Kidney epithelial cell (primary cell): Measurements from ENCODE around the gene RIC3. TPM values are rescaled to one million over a fixed set of nuclear protein-coding genes. Genes with fewer than 3 reads are reported as not detected.

Experiments used
- DNase-seq: peaks from one replicate; pipeline ENCODE4 v3.0.0-alpha.2; 2010; ENCODE audit warnings: low read depth
- H3K27me3 ChIP-seq: 2 replicates; pipeline ENCODE4 v1.6.0; 2011; ENCODE audit warnings: low read length; ENCODE audit not compliant: control insufficient read depth, insufficient read depth
- H3K36me3 ChIP-seq: 2 replicates; pipeline ENCODE4 v1.5.1; 2011; ENCODE audit warnings: low read length; ENCODE audit not compliant: control insufficient read depth, insufficient read depth
- H3K4me3 ChIP-seq: 2 replicates; pipeline ENCODE4 v1.5.1; 2011; ENCODE audit warnings: low read depth, mild to moderate bottlenecking, control low read depth, low read length
- total RNA-seq: library from RNA; depleted of rRNA; stranded (reverse); fragments of >200 nt; gene quantifications from 2 replicates; pipeline ENCODE4 v1.2.3, GENCODE V29; 2015
- TF ChIP-seq, protein P1 (sequence below): IDR thresholded peaks from 2 replicates; pipeline ENCODE4 v1.5.1; 2011; ENCODE audit warnings: mild to moderate bottlenecking, moderate library complexity, low read length, control low read depth, inconsistent platforms; ENCODE audit not compliant: insufficient read depth, poor library complexity, severe bottlenecking

RIC3 gene
- total RNA-seq, 1 donor from 2014 or later = 19.5 TPM

DNA sequence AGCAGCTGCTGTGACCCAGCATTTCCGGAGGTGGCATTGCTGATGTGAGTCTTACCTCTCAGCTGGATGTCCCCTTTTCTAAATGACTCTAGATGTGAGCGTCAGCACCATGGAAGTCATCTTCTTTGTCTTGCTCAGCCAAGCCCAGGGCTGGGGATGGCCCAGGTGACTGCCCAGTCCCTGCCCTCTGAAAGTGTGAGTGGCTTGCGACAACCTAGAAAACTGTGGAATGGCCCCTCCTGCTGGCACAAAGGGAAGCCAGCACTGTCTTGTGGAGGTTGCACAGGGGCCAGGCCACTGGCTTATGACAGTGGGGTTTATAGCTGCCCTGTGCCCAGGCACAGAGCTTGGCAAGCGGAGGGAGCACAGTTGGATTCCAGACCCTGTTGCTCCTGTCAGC lies 81.6 kb downstream of the RIC3 start:
- TF ChIP-seq, protein P1, sequence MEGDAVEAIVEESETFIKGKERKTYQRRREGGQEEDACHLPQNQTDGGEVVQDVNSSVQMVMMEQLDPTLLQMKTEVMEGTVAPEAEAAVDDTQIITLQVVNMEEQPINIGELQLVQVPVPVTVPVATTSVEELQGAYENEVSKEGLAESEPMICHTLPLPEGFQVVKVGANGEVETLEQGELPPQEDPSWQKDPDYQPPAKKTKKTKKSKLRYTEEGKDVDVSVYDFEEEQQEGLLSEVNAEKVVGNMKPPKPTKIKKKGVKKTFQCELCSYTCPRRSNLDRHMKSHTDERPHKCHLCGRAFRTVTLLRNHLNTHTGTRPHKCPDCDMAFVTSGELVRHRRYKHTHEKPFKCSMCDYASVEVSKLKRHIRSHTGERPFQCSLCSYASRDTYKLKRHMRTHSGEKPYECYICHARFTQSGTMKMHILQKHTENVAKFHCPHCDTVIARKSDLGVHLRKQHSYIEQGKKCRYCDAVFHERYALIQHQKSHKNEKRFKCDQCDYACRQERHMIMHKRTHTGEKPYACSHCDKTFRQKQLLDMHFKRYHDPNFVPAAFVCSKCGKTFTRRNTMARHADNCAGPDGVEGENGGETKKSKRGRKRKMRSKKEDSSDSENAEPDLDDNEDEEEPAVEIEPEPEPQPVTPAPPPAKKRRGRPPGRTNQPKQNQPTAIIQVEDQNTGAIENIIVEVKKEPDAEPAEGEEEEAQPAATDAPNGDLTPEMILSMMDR = peak; percentile 24
- no peak for DNase-seq
- Histone ChIP-seq H3K36me3 (no peaks in the 10 kb centered on the region), H3K4me3 (no peak overlapping the region), H3K27me3 (peaks cover 17% of the 10 kb centered on the region)

DNA sequence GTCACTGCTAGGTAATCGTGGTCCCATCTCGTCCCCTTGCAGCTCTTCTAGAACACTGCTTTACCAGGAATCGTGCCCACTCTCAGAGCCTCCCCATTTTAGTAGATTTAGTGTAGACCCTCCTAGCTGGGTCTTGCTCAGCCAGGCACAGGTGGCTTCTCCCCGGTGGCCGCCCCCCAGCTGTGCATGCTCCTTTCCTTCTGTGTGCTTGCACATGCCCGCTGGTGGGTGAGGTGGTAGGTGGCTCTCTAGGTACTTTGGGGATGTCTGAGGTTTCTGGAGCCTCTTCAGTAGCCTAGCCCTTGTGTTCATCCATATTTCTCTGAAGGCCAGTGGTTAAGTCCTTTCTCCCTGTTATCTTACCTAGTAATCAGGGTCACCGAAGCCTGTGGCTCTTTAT lies 82.3 kb downstream of the RIC3 start:
- no peak overlapping the region for H3K4me3 ChIP-seq
- H3K27me3 ChIP-seq = peaks cover 23% of the 10 kb centered on the region
- TF ChIP-seq, protein P1 = no peak
- no peaks in the 10 kb centered on the region for H3K36me3 ChIP-seq
- DNase-seq = no peak

DNA sequence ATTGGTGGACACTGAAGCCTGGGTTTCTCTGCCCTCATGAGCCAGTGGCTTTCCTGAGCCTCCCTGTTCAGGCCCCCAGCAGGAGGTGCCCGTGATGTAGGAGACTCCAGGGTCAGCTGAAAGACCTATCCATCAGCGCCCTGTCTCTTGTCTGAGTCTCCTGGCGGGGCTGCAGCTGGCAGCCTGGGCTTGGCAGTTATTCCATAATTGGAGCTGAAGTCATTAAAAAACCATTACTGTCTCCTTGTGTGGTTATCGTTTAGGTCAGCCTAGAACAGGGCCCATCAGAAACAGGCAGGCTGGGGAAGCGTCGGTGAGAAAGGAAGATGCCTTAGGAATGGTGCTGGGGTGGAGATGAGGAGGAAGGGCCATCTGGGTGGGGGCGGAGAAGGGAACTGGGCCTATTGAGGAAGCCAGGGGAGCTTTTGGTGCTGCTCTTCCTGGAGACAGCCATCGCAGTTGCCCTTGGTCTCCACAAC lies 82.8 kb downstream of the RIC3 start:
- Histone ChIP-seq H3K27me3 (peaks cover 25% of the 10 kb centered on the region), H3K4me3 (no peak overlapping the region), H3K36me3 (no peaks in the 10 kb centered on the region)
- TF ChIP-seq, protein P1 = no peak
- no peak for DNase-seq

DNA sequence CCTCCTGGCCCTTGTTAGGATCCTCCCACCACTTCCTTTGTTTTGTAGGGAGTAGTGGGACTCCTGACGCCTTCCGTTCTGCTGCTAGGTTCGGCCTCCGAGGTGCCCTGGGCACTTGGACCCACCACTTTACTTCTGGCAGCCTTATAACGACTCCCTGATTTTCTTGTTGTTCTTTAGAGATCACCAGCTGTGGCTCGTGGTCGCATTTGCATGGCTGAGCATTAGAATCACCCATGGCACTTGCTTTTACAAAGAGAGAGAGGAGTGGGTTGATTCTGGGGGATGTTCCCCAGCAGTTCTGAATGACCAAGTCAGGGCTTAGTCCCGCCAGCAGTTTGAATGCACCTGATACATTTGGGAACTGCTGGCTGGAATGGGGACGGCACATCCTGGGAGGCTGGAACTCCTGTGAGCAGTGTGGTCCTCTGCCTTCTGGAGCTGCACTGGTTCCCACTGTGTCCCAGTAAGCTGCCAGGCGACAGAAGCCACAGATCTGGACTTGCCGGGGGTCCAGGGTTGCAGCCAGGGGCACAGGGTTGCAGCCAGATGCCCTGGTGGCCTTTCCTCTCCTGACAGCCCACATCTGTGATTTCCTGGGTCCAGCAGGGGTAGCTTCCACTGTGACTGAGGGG lies 83.7 kb downstream of the RIC3 start:
- no peak for DNase-seq
- Histone ChIP-seq H3K27me3 (peaks cover 34% of the 10 kb centered on the region), H3K4me3 (no peak overlapping the region), H3K36me3 (no peaks in the 10 kb centered on the region)
- TF ChIP-seq, protein P1 = no peak

DNA sequence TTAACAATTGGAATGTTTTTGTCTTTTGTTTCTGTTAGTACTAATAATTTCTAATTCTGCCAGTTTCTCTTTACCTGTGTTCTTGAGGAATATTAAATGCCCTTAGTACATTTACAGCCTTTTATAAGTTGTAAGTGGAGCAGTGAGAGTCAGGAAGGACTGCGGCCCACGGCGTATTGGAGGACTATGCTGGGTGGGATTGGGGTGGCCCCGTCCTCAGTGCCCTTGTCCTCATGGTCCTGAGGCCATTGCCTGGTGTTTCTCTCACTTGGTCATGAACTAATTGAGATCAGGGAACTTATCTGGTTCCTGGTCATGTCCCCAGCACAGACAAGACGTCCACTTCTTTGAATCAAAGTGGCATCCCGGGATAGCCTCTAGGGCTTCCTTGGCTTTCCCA lies 84.5 kb downstream of the RIC3 start:
- TF ChIP-seq, protein P1 = no peak
- H3K36me3 ChIP-seq = no peaks in the 10 kb centered on the region
- DNase-seq = no peak
- peaks cover 36% of the 10 kb centered on the region for H3K27me3 ChIP-seq
- H3K4me3 ChIP-seq = no peak overlapping the region

DNA sequence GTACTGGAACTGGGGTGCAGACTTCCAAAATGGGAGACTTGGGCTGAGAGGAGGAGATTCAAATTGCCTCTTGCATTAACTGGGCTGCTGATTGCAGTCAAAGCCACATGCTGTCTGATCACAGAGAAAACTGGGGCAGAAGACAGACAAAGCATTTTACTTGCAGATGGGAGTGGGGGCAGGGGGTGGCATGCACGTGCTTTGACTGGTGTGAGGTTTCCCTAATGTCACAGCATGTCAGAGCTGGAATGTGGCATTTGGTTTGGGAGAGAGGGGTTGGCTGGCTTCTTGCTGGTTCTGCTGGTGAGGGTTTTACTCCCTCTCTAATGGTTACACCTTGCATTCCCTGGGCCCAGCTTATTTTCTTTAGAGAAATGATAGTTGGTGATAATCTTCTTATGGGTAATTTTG lies 84.9 kb downstream of the RIC3 start:
- no peak for DNase-seq
- TF ChIP-seq, protein P1 = no peak
- peaks cover 36% of the 10 kb centered on the region for H3K27me3 ChIP-seq
- H3K36me3 ChIP-seq = no peaks in the 10 kb centered on the region
- H3K4me3 ChIP-seq = no peak overlapping the region
